Endothelial cell of umbilical vein (primary cell): Measurements from ENCODE around the gene ZBTB48. TPM values are rescaled to one million over a fixed set of nuclear protein-coding genes. Genes with fewer than 3 reads are reported as not detected.

Experiments
- BruUV-seq: library from RNA; stranded (reverse); fragments of 400-500 nt; replicated peaks from 2 replicates; lab custom pipeline; 2021; lab: Mats Ljungman, UMichigan
- CTCF ChIA-PET: fragments of 300-600, 350-600 bp; sonication (Branson Sonifier 250); formaldehyde crosslinking; loops from one replicate; lab custom pipeline; 2021; ENCODE audit warnings: antibody characterized with exemption, inconsistent platforms; lab: Charles Lee
- POLR2A ChIA-PET: fragments of 300-600, 350-600 bp; sonication (Branson Sonifier 250); formaldehyde crosslinking; loops from one replicate; lab custom pipeline; 2021; ENCODE audit warnings: antibody characterized with exemption, inconsistent platforms; lab: Charles Lee
- DNase-seq: peaks from one replicate; pipeline ENCODE4 v3.0.0-alpha.2; 2011; ENCODE audit warnings: low read depth, low spot score
- FAIRE-seq: peaks from 2 replicates; lab custom pipeline; 2011; peaks lifted over from hg19 to GRCh38; lab: Jason Lieb, UNC
- H2AFZ ChIP-seq: 2 replicates; pipeline ENCODE4 v1.6.0; 2012; ENCODE audit warnings: low read depth, low read length, control low read depth, inconsistent platforms
- H3K27ac ChIP-seq: 2 replicates; pipeline ENCODE4 v1.5.1; 2011; ENCODE audit warnings: low read depth, mild to moderate bottlenecking, control low read depth, low read length, moderate library complexity; ENCODE audit not compliant: insufficient read depth
- H3K27me3 ChIP-seq, 2 experiments: 2 replicates each; pipeline versions ENCODE4 v1.6.0 to v1.6.1; 2011; ENCODE audit warnings: low read length in 2 of 2, mixed read lengths in 1 of 2; ENCODE audit not compliant: control insufficient read depth in 2 of 2, insufficient read depth in 2 of 2
- H3K36me3 ChIP-seq, 2 experiments: 2 replicates in 1 of 2; 3 replicates in 1 of 2; pipeline ENCODE4 v1.5.1; 2011; ENCODE audit warnings: low read length in 2 of 2, mild to moderate bottlenecking in 1 of 2, moderate library complexity in 1 of 2; ENCODE audit not compliant: control insufficient read depth in 2 of 2, insufficient read depth in 2 of 2; ENCODE audit errors: extremely low read depth in 1 of 2
- H3K4me1 ChIP-seq: 3 replicates; pipeline ENCODE4 v1.5.1; 2011; ENCODE audit warnings: mild to moderate bottlenecking, low read length; ENCODE audit not compliant: control insufficient read depth, insufficient read depth; ENCODE audit errors: extremely low read depth
- H3K4me2 ChIP-seq: 2 replicates; pipeline ENCODE4 v1.6.1; 2011; ENCODE audit warnings: low read length, control low read depth, mixed read lengths; ENCODE audit not compliant: insufficient read depth
- H3K4me3 ChIP-seq, 3 experiments: fragments of 200-600 bp in 1 of 3; sonication (generic), shearing (Covaris generic) in 1 of 3; replicated peaks in 1 of 3; 2 replicates each; pipeline ENCODE4 v1.5.1; 2011 to 2016; ENCODE audit warnings: control low read depth in 3 of 3, low read length in 3 of 3, mild to moderate bottlenecking in 2 of 3, inconsistent platforms in 1 of 3, low read depth in 1 of 3, moderate library complexity in 1 of 3; ENCODE audit not compliant: insufficient read depth in 1 of 3
- H3K79me2 ChIP-seq: 2 replicates; pipeline ENCODE4 v1.6.0; 2012; ENCODE audit warnings: low read length, inconsistent platforms; ENCODE audit not compliant: control insufficient read depth, insufficient read depth
- H3K9ac ChIP-seq: replicated peaks from 2 replicates; pipeline ENCODE3; 2011; ENCODE audit warnings: low read length, control low read depth; ENCODE audit not compliant: insufficient read depth; ENCODE audit errors: extremely low read depth
- H3K9me1 ChIP-seq: replicated peaks from 3 replicates; pipeline ENCODE4 v1.6.0; 2011; ENCODE audit warnings: mild to moderate bottlenecking, low read length; ENCODE audit not compliant: control insufficient read depth, insufficient read depth; ENCODE audit errors: extremely low read depth
- H3K9me3 ChIP-seq: replicated peaks from 2 replicates; pipeline ENCODE4 v1.5.1; 2012; ENCODE audit warnings: low read length, inconsistent platforms; ENCODE audit not compliant: control insufficient read depth, insufficient read depth
- H4K20me1 ChIP-seq: replicated peaks from 2 replicates; pipeline ENCODE3; 2011; ENCODE audit warnings: mild to moderate bottlenecking, low read length; ENCODE audit not compliant: control insufficient read depth, insufficient read depth; ENCODE audit errors: extremely low read depth
- FOS ChIP-seq: IDR thresholded peaks from 2 replicates; pipeline ENCODE4 v1.6.1; 2011; ENCODE audit warnings: mild to moderate bottlenecking, low read length, moderate library complexity, borderline replicate concordance; ENCODE audit not compliant: insufficient read depth
- GATA2 ChIP-seq: IDR thresholded peaks from 2 replicates; pipeline ENCODE4 v1.7.0; 2011; ENCODE audit warnings: low read depth, mild to moderate bottlenecking, moderate library complexity, mixed read lengths, low read length; ENCODE audit not compliant: insufficient read length, insufficient read depth
- POLR2A ChIP-seq: IDR thresholded peaks from 2 replicates; pipeline ENCODE4 v1.6.1; 2012; ENCODE audit warnings: low read depth, mild to moderate bottlenecking, control low read depth, low read length
- POLR2AphosphoS5 ChIP-seq: IDR thresholded peaks from 2 replicates; pipeline ENCODE4 v1.6.1; 2012; ENCODE audit warnings: low read depth, mild to moderate bottlenecking, control low read depth, low read length, moderate library complexity; ENCODE audit not compliant: insufficient read depth
- dilution Hi-C: fragments of 300-500 bp; cut with MboI; formaldehyde crosslinking; loops from one replicate; pipeline ENCODE4 v1.15.0; 2019; ENCODE audit warnings: low sequenced_read_pairs; ENCODE audit not compliant: extremely low pct_ligation_motif_present
- intact Hi-C: fragments of 100-400 bp; cut with micrococcal nuclease; formaldehyde crosslinking; loops from one replicate; pipeline ENCODE4 v1.10.0; 2022
- polyA plus RNA-seq, 4 experiments: library from polyadenylated mRNA; depleted of rRNA in 3 of 4; stranded (reverse) in 3 of 4; unstranded in 1 of 4; fragments of >200 nt; gene quantifications; 2 replicates each; pipeline versions ENCODE4 v1.2.1 to v1.2.3, GENCODE V29; 2011 to 2012; ENCODE audit warnings: missing spikeins in 1 of 4
- total RNA-seq: library from RNA; stranded (reverse); gene quantifications from 2 replicates; pipeline ENCODE4 v1.2.3, GENCODE V29; 2021
- TF ChIP-seq, protein P1 (sequence below): IDR thresholded peaks from 2 replicates; pipeline ENCODE4 v1.6.1; 2011; ENCODE audit not compliant: insufficient read depth, insufficient read length

The ZBTB48 gene
- total and polyA plus RNA-seq, 2 donors (not counting 3 experiments of a cell fraction or from before 2014, with no cell fraction given) = 20.9 to 25.1 TPM

DNA sequence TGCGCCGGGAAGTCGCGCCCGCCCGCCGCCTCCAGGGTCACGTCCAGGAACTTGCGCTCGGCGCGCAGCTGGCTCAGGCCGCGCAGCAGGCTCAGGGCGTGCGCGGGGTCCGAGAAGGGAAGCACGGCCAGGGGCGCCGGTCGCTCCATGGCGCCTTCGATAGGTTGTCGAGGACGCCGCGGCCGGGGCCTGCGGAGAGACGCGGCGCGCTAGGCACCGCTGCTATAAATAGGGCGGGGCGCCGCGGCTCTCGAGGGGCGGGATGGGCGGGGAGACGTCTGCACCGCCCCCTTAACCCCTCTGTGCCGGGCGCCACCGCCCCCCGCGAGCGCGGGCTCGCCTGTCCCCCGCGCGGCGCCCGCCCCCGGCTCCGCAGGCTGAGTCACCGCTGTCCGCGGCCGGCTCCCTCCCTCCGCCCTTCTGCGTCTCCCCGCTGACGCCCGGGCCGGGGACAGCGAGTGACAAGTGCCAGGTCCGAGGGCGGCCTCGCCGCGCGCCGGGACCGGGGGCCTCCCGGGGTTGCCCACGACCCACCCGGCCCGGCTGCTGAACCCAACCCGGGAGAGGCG, 23.0 kb downstream of the ZBTB48 start, which contains the start of gene KLHL21:
KLHL21 (minus strand) TSS at position 201 of the 569 bp plus-strand sequence; CDS start at position 149, 52 bp downstream.
- dilution Hi-C loops (no loop called here), intact Hi-C loops (loop anchor here (1.0 to 5.0 kb wide), 5 partner anchors 11 to 185 kb away; partner anchors contain the start of genes CAMTA1, DNAJC11, PHF13 and PLEKHG5)
- H3K4me1 ChIP-seq = peaks cover 23% of the 10 kb centered on the region
- H3K36me3 ChIP-seq = peaks cover 1 to 7% of the 10 kb centered on the region in 2 experiments
- peak within 1 kb of the TSS; percentile 87 for H3K4me2 ChIP-seq
- POLR2A ChIA-PET = interaction anchor here (1.0 to 1.6 kb wide), 7 partner anchors 11 to 50 kb away, joined by 3 to 6 read pairs (median 5); partner anchors contain the start of genes PHF13 and ZBTB48
- no peaks in the 10 kb centered on the region for H4K20me1 ChIP-seq
- peak within 1 kb of the TSS; percentile 39 to 84 (median 74) for H3K4me3 ChIP-seq
- peak; percentile 84 for DNase-seq
- H3K9me3 ChIP-seq = no peaks in the 10 kb centered on the region
- no peaks in the 10 kb centered on the region for H3K9me1 ChIP-seq
- H3K27me3 ChIP-seq = no peaks in the 10 kb centered on the region
- CTCF ChIA-PET = interaction anchor here (1.0 to 2.9 kb wide), 5 partner anchors 10 to 44 kb away, joined by 4 to 12 read pairs (median 8); partner anchors contain the start of gene ZBTB48
- H3K27ac ChIP-seq = peak within 1 kb of the TSS; percentile 86
- FAIRE-seq = peak; percentile 67
- TF ChIP-seq POLR2A (peak; percentile 99), POLR2AphosphoS5 (peak; percentile 99), GATA2 (no peak), FOS (peak; percentile 64)
- H3K79me2 ChIP-seq = peaks cover 39% of the 10 kb centered on the region
- BruUV-seq = no TSS peak
- peak within 1 kb of the TSS; percentile 89 for H3K9ac ChIP-seq
- H2AFZ ChIP-seq = peak within 1 kb of the TSS; percentile 47

DNA sequence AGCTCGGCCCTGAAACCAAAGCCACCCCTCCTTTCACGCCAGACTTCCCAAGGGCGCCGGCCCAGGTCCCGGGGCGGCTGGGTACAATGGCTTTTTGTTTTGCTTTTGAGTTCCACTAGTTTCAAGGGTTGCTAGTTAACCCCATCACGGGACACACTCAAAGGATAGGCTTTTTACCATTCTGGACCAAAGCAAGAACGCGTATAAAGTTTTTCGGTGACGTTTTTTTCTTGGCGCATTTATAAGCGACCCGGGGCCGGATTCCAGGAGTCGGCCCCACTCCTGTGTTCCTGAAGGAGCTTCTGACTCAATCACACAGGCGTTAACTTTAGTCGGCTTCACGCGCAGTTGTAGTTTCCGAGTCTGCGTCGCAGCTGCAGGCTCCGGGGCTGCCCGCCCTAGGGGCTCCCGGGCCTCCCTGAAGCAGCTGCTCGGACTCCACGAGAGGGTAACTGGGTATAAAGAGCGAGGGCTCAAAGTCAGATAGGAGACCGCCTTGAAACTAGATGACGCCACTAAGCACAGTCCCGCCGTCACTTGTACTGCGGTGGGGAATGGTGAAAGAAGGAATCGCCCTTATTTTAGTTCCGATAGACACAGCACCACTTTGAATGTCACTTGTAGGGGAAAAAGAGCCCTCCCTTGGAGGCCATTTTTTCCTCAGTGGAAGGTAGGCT, 23.6 kb downstream of the ZBTB48 start:
- Histone ChIP-seq H2AFZ (peak overlapping the region; percentile 47), H3K27me3 (no peaks in the 10 kb centered on the region), H3K36me3 (peaks cover 0 to 3% of the 10 kb centered on the region in 2 experiments), H3K9ac (peak overlapping the region; percentile 89), H3K9me1 (no peaks in the 10 kb centered on the region), H3K79me2 (peaks cover 35% of the 10 kb centered on the region), H3K4me2 (peak overlapping the region; percentile 78), H4K20me1 (no peaks in the 10 kb centered on the region), H3K4me1 (peaks cover 23% of the 10 kb centered on the region), H3K4me3 (peak overlapping the region; percentile 27 to 84 (median 43)), H3K27ac (peak overlapping the region; percentile 86), H3K9me3 (no peaks in the 10 kb centered on the region)
- DNase-seq = peak; percentile 75
- TSS peak; percentile 66 for BruUV-seq
- ChIA-PET POLR2A (interaction anchor here (1.5 to 1.6 kb wide), 3 partner anchors 13 to 30 kb away, joined by 4 to 5 read pairs (median 5); partner anchors contain the start of gene ZBTB48), CTCF (interaction anchor here (0.9 to 2.0 kb wide), 6 partner anchors 9 to 112 kb away, joined by 3 to 8 read pairs (median 4); partner anchors contain the start of genes PLEKHG5 and ZBTB48)
- dilution Hi-C loops = no loop called here
- intact Hi-C loops = loop anchor here (1.0 to 5.0 kb wide), 5 partner anchors 10 to 184 kb away; partner anchors contain the start of genes CAMTA1, DNAJC11, PHF13 and PLEKHG5
- FAIRE-seq = no peak
- peak; percentile 0 for TF ChIP-seq POLR2A
- TF ChIP-seq, protein P1, sequence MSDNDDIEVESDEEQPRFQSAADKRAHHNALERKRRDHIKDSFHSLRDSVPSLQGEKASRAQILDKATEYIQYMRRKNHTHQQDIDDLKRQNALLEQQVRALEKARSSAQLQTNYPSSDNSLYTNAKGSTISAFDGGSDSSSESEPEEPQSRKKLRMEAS = no peak
